Colonic mucosa (tissue), 4 donors: Measurements from ENCODE around the gene RYR2. TPM values are rescaled to one million over a fixed set of nuclear protein-coding genes. Genes with fewer than 3 reads are reported as not detected.

ENCODE experiments used
- DNase-seq: peaks from one replicate; pipeline ENCODE4 v3.0.0-alpha.2; 2020
- H3K27ac ChIP-seq: fragments of 200-600 bp; one replicate; pipeline ENCODE4 v1.8.0; 2021
- H3K27me3 ChIP-seq: fragments of 200-600 bp; one replicate; pipeline ENCODE4 v1.8.0; 2021
- H3K36me3 ChIP-seq: fragments of 200-600 bp; one replicate; pipeline ENCODE4 v1.8.0; 2021
- H3K4me1 ChIP-seq: fragments of 200-600 bp; one replicate; pipeline ENCODE4 v1.8.0; 2021; ENCODE audit warnings: mild to moderate bottlenecking
- H3K4me3 ChIP-seq: fragments of 200-600 bp; one replicate; pipeline ENCODE4 v1.8.0; 2021
- H3K9ac ChIP-seq, 2 donors: one replicate each; pipeline ENCODE4 v1.7.0; 2013; ENCODE audit warnings: control low read depth in 2 of 2, low read depth in 2 of 2, low read length in 2 of 2
- H3K9me3 ChIP-seq: fragments of 200-600 bp; one replicate; pipeline ENCODE4 v1.8.0; 2021
- intact Hi-C: fragments of 100-400 bp; cut with DNase I; formaldehyde crosslinking; loops from one replicate; pipeline ENCODE4 v1.14.1; 2022
- microRNA-seq: library from miRNA; unstranded; fragments of <30 nt; microRNA quantifications from one replicate; pipeline ENCODE4, GENCODE V29; 2019
- total RNA-seq, 2 donors: library from RNA; stranded (reverse); fragmentation: NEBNext Ultra II Directional in 1 of 2; extraction: Animal tissue kit (Norgen Biotek cat#: 25700) in 1 of 2; gene quantifications; one replicate each; pipeline ENCODE4 v1.2.1, GENCODE V29; 2021
- TF ChIP-seq, protein P1 (sequence below): fragments of 200-600 bp; IDR thresholded peaks from one replicate; pipeline ENCODE4 v1.8.0; 2022; ENCODE audit warnings: antibody characterized with exemption, mild to moderate bottlenecking
- donor health status: healthy.
- donor health status: DM: no; HTN: no; CAD: no.
- donor health status: DM: no; HTN: no; CAD: no.

Gene RYR2
- total RNA-seq, 2 donors from 2014 or later, result 0.15 to 0.56 TPM

- H3K9ac ChIP-seq, result no peak overlapping the region
- H3K4me3 ChIP-seq, result no peak overlapping the region
- no peaks in the 10 kb centered on the region for H3K36me3 ChIP-seq
- no peaks in the 10 kb centered on the region for H3K9me3 ChIP-seq
- H3K27me3 ChIP-seq, result no peaks in the 10 kb centered on the region
- H3K4me1 ChIP-seq, result no peaks in the 10 kb centered on the region
- DNase-seq, result no peak
- intact Hi-C loops, result no loop called here
- TF ChIP-seq, protein P1, sequence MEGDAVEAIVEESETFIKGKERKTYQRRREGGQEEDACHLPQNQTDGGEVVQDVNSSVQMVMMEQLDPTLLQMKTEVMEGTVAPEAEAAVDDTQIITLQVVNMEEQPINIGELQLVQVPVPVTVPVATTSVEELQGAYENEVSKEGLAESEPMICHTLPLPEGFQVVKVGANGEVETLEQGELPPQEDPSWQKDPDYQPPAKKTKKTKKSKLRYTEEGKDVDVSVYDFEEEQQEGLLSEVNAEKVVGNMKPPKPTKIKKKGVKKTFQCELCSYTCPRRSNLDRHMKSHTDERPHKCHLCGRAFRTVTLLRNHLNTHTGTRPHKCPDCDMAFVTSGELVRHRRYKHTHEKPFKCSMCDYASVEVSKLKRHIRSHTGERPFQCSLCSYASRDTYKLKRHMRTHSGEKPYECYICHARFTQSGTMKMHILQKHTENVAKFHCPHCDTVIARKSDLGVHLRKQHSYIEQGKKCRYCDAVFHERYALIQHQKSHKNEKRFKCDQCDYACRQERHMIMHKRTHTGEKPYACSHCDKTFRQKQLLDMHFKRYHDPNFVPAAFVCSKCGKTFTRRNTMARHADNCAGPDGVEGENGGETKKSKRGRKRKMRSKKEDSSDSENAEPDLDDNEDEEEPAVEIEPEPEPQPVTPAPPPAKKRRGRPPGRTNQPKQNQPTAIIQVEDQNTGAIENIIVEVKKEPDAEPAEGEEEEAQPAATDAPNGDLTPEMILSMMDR, result no peak
- no peak overlapping the region for H3K27ac ChIP-seq
These were observed 837.2 kb downstream of the RYR2 start for GRCh38 chr1:237879195-237879594.

Small RNA genes lying within 50 kb of the gene (microRNA-seq; reads per million reads assigned to microRNA genes)
- not detected for gene MIR4428

Other genes with a start within 250 kb of the RYR2 start
- 10 to 100 TPM; 20.5 to 24.4 TPM for gene MTR, start 246.9 kb upstream of the RYR2 start, total RNA-seq
- gene MT1HL1, start 37.7 kb upstream of the RYR2 start, total RNA-seq, result not detected